Femur (tissue), 1 donor: Measurements from ENCODE around the gene IQCE.
"Not testable (repeated sequence)": the region's sequence is repeated elsewhere in the genome, so short reads cannot be mapped to it uniquely, and the experiment has no call there.

Experiments
- DNase-seq: peaks from one replicate; pipeline ENCODE4 v3.0.0-alpha.2; 2017

IQCE gene

GRCh38 chr7:2533566-2533965 is 25.2 kb upstream of the IQCE start:
- DNase-seq = not testable (repeated sequence)

- DNase-seq = not testable (repeated sequence)
These were observed 24.6 kb upstream of the IQCE start for GRCh38 chr7:2534214-2534613.

- not testable (repeated sequence) for DNase-seq
These were observed 22.7 kb upstream of the IQCE start for GRCh38 chr7:2535872-2536627.

- peak; percentile 12 for DNase-seq
These were observed 20.6 kb upstream of the IQCE start for GRCh38 chr7:2537981-2538851.

- DNase-seq = no peak
These were observed 19.5 kb upstream of the IQCE start for GRCh38 chr7:2539031-2539911.

GRCh38 chr7:2540133-2540532 is 18.6 kb upstream of the IQCE start:
- DNase-seq = no peak

- DNase-seq = no peak
These were observed 18.1 kb upstream of the IQCE start for GRCh38 chr7:2540641-2541051.

- DNase-seq = no peak
These were observed 17.3 kb upstream of the IQCE start for GRCh38 chr7:2541291-2542010.

GRCh38 chr7:2542011-2542915 is 16.5 kb upstream of the IQCE start:
- no peak for DNase-seq

GRCh38 chr7:2542916-2543871 is 15.6 kb upstream of the IQCE start:
- DNase-seq = no peak

- DNase-seq = no peak
These were observed 14.1 kb upstream of the IQCE start for GRCh38 chr7:2544541-2545188.

GRCh38 chr7:2545746-2546425 is 12.9 kb upstream of the IQCE start:
- DNase-seq = no peak

GRCh38 chr7:2546776-2547586 is 11.8 kb upstream of the IQCE start:
- no peak for DNase-seq

- no peak for DNase-seq
These were observed 7.4 kb upstream of the IQCE start for GRCh38 chr7:2551418-2551817.

GRCh38 chr7:2553108-2553507 is 5.7 kb upstream of the IQCE start:
- no peak for DNase-seq

- DNase-seq = no peak
These were observed 4.8 kb upstream of the IQCE start for GRCh38 chr7:2553831-2554581.

GRCh38 chr7:2554661-2555111 is 4.1 kb upstream of the IQCE start:
- no peak for DNase-seq
